Measurements from ENCODE around the gene DAAM1.

The DAAM1 gene

GRCh38 chr14:59175404-59175803, 13.1 kb upstream of the DAAM1 start:
- no peak for TF ChIP-seq CTCF (IDR thresholded peaks at IDR 0.05; ENCODE audit: low read length, missing control alignments)
- DNase-seq (ENCODE audit: low read depth) = no peak
- no peak overlapping the region for H3K4me3 ChIP-seq (replicated peaks; ENCODE audit: low read depth, low read length)

- no peak for TF ChIP-seq CTCF (IDR thresholded peaks at IDR 0.05; ENCODE audit: low read length, missing control alignments)
- no peak overlapping the region for H3K4me3 ChIP-seq (replicated peaks; ENCODE audit: low read depth, low read length)
- no peak for DNase-seq (ENCODE audit: low read depth)
Observed at GRCh38 chr14:59176765-59177164, 11.7 kb upstream of the DAAM1 start.

- no peak overlapping the region for H3K4me3 ChIP-seq (replicated peaks; ENCODE audit: low read depth, low read length)
- DNase-seq (ENCODE audit: low read depth) = no peak
- TF ChIP-seq CTCF (IDR thresholded peaks at IDR 0.05; ENCODE audit: low read length, missing control alignments) = no peak
Observed at GRCh38 chr14:59177262-59177661, 11.2 kb upstream of the DAAM1 start.

- no peak overlapping the region for H3K4me3 ChIP-seq (replicated peaks; ENCODE audit: low read depth, low read length)
- TF ChIP-seq CTCF (IDR thresholded peaks at IDR 0.05; ENCODE audit: low read length, missing control alignments) = no peak
- DNase-seq (ENCODE audit: low read depth) = no peak
Observed at GRCh38 chr14:59181791-59182190, 6.7 kb upstream of the DAAM1 start.

- no peak for TF ChIP-seq CTCF (IDR thresholded peaks at IDR 0.05; ENCODE audit: low read length, missing control alignments)
- DNase-seq (ENCODE audit: low read depth) = no peak
- H3K4me3 ChIP-seq (replicated peaks; ENCODE audit: low read depth, low read length) = no peak overlapping the region
Observed at GRCh38 chr14:59182641-59183040, 5.8 kb upstream of the DAAM1 start.

- DNase-seq (ENCODE audit: low read depth) = no peak
- no peak for TF ChIP-seq CTCF (IDR thresholded peaks at IDR 0.05; ENCODE audit: low read length, missing control alignments)
Observed at GRCh38 chr14:59183150-59183549, 5.3 kb upstream of the DAAM1 start.

GRCh38 chr14:59184396-59184795, 4.1 kb upstream of the DAAM1 start:
- DNase-seq (ENCODE audit: low read depth) = no peak
- TF ChIP-seq CTCF (IDR thresholded peaks at IDR 0.05; ENCODE audit: low read length, missing control alignments) = no peak
- H3K4me3 ChIP-seq (replicated peaks; ENCODE audit: low read depth, low read length) = no peak overlapping the region

More at GRCh38 chr14:59183150-59183549, 5.3 kb upstream of the DAAM1 start:
- H3K4me3 ChIP-seq (replicated peaks; ENCODE audit: low read depth, low read length) = no peak overlapping the region

Data from fibroblast of pulmonary artery (primary cell).